ENCODE results near the gene GSTM4.

DNA sequence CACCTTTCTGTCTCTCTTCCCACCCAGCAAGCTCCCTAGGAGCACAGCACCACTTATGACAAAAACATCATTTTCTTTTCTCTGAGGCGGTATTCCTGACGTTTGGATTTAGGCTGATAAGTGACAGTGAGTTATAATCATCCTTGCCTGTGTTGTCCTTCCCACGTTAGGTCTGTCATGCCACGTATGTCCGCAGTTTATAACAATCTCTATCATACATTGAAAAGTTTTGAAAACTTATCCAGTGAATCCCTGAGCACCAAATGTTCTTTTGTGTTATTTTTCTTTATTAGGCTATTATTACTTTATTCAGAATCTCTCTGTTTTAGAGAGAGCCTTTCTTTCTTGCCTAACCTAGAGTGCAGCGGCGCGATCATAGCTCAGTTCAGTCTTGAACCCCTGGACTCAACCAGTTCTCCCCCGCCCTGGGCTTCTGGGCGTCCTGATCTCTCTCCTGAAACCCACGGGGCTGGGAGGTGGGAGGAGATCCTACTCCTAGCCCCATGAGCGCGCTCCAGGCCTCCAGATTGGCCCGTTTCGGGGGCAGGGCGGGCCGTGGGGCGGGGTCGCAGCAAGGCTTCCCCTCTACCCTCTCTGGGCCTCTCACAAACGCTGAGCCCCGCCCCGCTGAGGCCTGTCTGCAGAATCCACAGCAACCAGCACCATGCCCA is 11.7 kb downstream of the GSTM4 start, which contains the start of gene GSTM2:
- TF ChIP-seq, protein P1, sequence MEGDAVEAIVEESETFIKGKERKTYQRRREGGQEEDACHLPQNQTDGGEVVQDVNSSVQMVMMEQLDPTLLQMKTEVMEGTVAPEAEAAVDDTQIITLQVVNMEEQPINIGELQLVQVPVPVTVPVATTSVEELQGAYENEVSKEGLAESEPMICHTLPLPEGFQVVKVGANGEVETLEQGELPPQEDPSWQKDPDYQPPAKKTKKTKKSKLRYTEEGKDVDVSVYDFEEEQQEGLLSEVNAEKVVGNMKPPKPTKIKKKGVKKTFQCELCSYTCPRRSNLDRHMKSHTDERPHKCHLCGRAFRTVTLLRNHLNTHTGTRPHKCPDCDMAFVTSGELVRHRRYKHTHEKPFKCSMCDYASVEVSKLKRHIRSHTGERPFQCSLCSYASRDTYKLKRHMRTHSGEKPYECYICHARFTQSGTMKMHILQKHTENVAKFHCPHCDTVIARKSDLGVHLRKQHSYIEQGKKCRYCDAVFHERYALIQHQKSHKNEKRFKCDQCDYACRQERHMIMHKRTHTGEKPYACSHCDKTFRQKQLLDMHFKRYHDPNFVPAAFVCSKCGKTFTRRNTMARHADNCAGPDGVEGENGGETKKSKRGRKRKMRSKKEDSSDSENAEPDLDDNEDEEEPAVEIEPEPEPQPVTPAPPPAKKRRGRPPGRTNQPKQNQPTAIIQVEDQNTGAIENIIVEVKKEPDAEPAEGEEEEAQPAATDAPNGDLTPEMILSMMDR (IDR thresholded peaks at IDR 0.05; ENCODE audit: borderline replicate concordance, extremely low read depth, low read length, poor library complexity, severe bottlenecking), result no peak
- no peak for TF ChIP-seq EZH2 (IDR thresholded peaks at IDR 0.05; ENCODE audit: borderline replicate concordance, low read depth, low read length, severe bottlenecking)

All from DND-41 (cell line).